Upper lobe of left lung (tissue), 4 donors: Measurements from ENCODE around the gene ICA1L.

Source experiments
- EP300 ChIP-seq, 4 donors: sonication (generic); formaldehyde crosslinking; IDR thresholded peaks; one replicate each; pipeline ENCODE4 v1.5.1; 2017; ENCODE audit warnings: antibody characterized with exemption in 4 of 4, control low read depth in 2 of 4
- POLR2A ChIP-seq, 4 donors: fragments of 450-650 bp; IDR thresholded peaks; one replicate each; pipeline ENCODE4 v1.5.1; 2016 to 2017; ENCODE audit warnings: antibody characterized with exemption in 4 of 4, mild to moderate bottlenecking in 2 of 4
- TF ChIP-seq, protein P1 (sequence below), 6 experiments: fragments of 450-650 bp in 4 of 6; fragments of 200-600 bp in 2 of 6; sonication (generic) in 2 of 6; IDR thresholded peaks; one replicate each; pipeline ENCODE4 v1.5.1; 2016 to 2019; ENCODE audit warnings: antibody characterized with exemption in 6 of 6

DNA sequence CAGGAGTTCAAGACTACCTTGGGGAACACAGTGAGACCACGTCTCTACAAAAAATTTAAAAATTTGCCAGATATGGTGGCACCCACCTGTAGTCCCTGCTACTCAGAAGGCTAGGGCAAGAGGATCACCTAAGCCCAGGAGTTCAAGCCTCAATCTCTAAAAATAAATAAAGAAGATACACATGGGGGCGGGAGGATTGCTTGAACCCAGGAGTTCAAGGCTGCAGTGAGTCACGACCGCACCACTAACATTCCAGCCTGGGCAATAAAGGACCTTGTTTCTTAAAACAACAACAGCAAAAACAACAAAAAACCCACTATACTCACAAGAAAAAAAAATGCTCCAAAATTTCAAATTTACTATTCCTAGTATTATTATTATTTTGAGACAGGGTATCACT, 10.0 kb upstream of the ICA1L start:
- no peak for TF ChIP-seq POLR2A (IDR thresholded peaks at IDR 0.05)
- TF ChIP-seq EP300 (IDR thresholded peaks at IDR 0.05) = no peak
- TF ChIP-seq, protein P1, sequence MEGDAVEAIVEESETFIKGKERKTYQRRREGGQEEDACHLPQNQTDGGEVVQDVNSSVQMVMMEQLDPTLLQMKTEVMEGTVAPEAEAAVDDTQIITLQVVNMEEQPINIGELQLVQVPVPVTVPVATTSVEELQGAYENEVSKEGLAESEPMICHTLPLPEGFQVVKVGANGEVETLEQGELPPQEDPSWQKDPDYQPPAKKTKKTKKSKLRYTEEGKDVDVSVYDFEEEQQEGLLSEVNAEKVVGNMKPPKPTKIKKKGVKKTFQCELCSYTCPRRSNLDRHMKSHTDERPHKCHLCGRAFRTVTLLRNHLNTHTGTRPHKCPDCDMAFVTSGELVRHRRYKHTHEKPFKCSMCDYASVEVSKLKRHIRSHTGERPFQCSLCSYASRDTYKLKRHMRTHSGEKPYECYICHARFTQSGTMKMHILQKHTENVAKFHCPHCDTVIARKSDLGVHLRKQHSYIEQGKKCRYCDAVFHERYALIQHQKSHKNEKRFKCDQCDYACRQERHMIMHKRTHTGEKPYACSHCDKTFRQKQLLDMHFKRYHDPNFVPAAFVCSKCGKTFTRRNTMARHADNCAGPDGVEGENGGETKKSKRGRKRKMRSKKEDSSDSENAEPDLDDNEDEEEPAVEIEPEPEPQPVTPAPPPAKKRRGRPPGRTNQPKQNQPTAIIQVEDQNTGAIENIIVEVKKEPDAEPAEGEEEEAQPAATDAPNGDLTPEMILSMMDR (IDR thresholded peaks at IDR 0.05) = no peak
